Endodermal cell (in vitro differentiated cells): Measurements from ENCODE around the gene SLC66A2. TPM values are rescaled to one million over a fixed set of nuclear protein-coding genes. Genes with fewer than 3 reads are reported as not detected.

ENCODE experiments used
- DNase-seq: peaks from one replicate; pipeline ENCODE4 v3.0.0-alpha.2; 2017
- H3K27ac ChIP-seq: 2 replicates; pipeline ENCODE4 v1.5.1; 2013; ENCODE audit warnings: mild to moderate bottlenecking, low read depth, low read length, moderate library complexity
- H3K27me3 ChIP-seq: 2 replicates; pipeline ENCODE4 v1.6.1; 2013; ENCODE audit warnings: mild to moderate bottlenecking, low read length, moderate library complexity; ENCODE audit not compliant: insufficient read depth, control insufficient read depth, poor library complexity, severe bottlenecking
- H3K36me3 ChIP-seq: 2 replicates; pipeline ENCODE4 v1.7.0; 2013; ENCODE audit warnings: mild to moderate bottlenecking, low read length, moderate library complexity; ENCODE audit not compliant: control insufficient read depth, insufficient read depth
- H3K4me1 ChIP-seq: one replicate; pipeline ENCODE4 v1.7.0; 2013; ENCODE audit warnings: low read length; ENCODE audit not compliant: control insufficient read depth, insufficient read depth
- H3K4me3 ChIP-seq: 2 replicates; pipeline ENCODE4 v1.5.1; 2013; ENCODE audit warnings: mild to moderate bottlenecking, low read length, moderate library complexity
- H3K9ac ChIP-seq: 2 replicates; pipeline ENCODE4 v1.6.1; 2013; ENCODE audit warnings: mild to moderate bottlenecking, low read length, moderate library complexity; ENCODE audit not compliant: poor library complexity, severe bottlenecking; ENCODE audit errors: extremely low read depth
- H3K9me3 ChIP-seq: 2 replicates; pipeline ENCODE4 v1.6.1; 2013; ENCODE audit warnings: mild to moderate bottlenecking, low read length, moderate library complexity; ENCODE audit not compliant: control insufficient read depth
- H3K27ac Mint-ChIP-seq: 2 replicates; pipeline ENCODE4 v1.8.0; 2020; ENCODE audit warnings: mixed read lengths
- H3K27me3 Mint-ChIP-seq: 2 replicates; pipeline ENCODE4 v1.8.0; 2021; ENCODE audit warnings: mild to moderate bottlenecking, mixed read lengths; ENCODE audit not compliant: insufficient read depth
- H3K36me3 Mint-ChIP-seq: 2 replicates; pipeline ENCODE4 v1.8.0; 2020; ENCODE audit warnings: low read depth, mixed read lengths
- H3K4me1 Mint-ChIP-seq: 2 replicates; pipeline ENCODE4 v1.8.0; 2020; ENCODE audit warnings: mixed read lengths
- H3K4me3 Mint-ChIP-seq: 2 replicates; pipeline ENCODE4 v1.8.0; 2020; ENCODE audit warnings: mild to moderate bottlenecking, moderate library complexity, mixed read lengths
- H3K9me3 Mint-ChIP-seq: 2 replicates; pipeline ENCODE4 v1.8.0; 2020; ENCODE audit warnings: mild to moderate bottlenecking, mixed read lengths
- CTCF ChIP-seq: fragments of 200-600 bp; sonication (generic); conservative IDR thresholded peaks from 2 replicates; pipeline ENCODE4 v1.5.0; 2021; ENCODE audit warnings: antibody characterized with exemption, mild to moderate bottlenecking
- WGBS, 2 experiments: methylation state at CpG; one replicate each; pipeline versions ENCODE4 v1.1.5 to v1.1.7; 2013; ENCODE audit warnings: missing lambda C conversion rate in 2 of 2, mixed read lengths in 1 of 2; ENCODE audit not compliant: insufficient coverage in 1 of 2, insufficient read length in 1 of 2; 5-methylcytosine and 5-hydroxymethylcytosine counted together
- total RNA-seq, 2 donors: library from RNA; stranded (reverse); fragmentation: NEBNext Ultra II Directional in 1 of 2; extraction: Animal tissue kit (Norgen Biotek cat#: 25700) in 1 of 2; gene quantifications; 2 replicates in 1 of 2; 3 replicates in 1 of 2; pipeline ENCODE4 v1.2.1, GENCODE V29; 2021

SLC66A2 gene
- total RNA-seq, 2 donors from 2014 or later, result 30.3 to 32.4 TPM

GRCh38 chr18:79861687-79862086 lies 89.8 kb downstream of the SLC66A2 start:
- Histone ChIP-seq H3K27ac (no peak overlapping the region), H3K9ac (no peak overlapping the region), H3K36me3 (no peaks in the 10 kb centered on the region), H3K4me3 (no peak overlapping the region), H3K27me3 (peaks cover 6% of the 10 kb centered on the region), H3K4me1 (no peaks in the 10 kb centered on the region), H3K9me3 (no peaks in the 10 kb centered on the region)
- no peak for DNase-seq
- no peak for TF ChIP-seq CTCF
- 82 to 96% methylated on average over 2 of the region's 2 CpGs for WGBS, 2 experiments
- Mint-ChIP-seq H3K4me3 (no peak overlapping the region), H3K36me3 (no peaks in the 10 kb centered on the region), H3K9me3 (peaks cover 7% of the 10 kb centered on the region), H3K27ac (no peak overlapping the region), H3K27me3 (peaks cover 29% of the 10 kb centered on the region), H3K4me1 (no peaks in the 10 kb centered on the region)

GRCh38 chr18:79859314-79859713 lies 92.1 kb downstream of the SLC66A2 start:
- no peak for DNase-seq
- 85 to 90% methylated on average over 7 of the region's 7 CpGs for WGBS, 2 experiments
- Histone ChIP-seq H3K9me3 (no peaks in the 10 kb centered on the region), H3K4me1 (no peaks in the 10 kb centered on the region), H3K27me3 (peaks cover 13% of the 10 kb centered on the region), H3K36me3 (no peaks in the 10 kb centered on the region), H3K4me3 (no peak overlapping the region), H3K9ac (no peak overlapping the region), H3K27ac (no peak overlapping the region)
- no peaks in the 10 kb centered on the region for H3K36me3 Mint-ChIP-seq
- no peak overlapping the region for H3K4me3 Mint-ChIP-seq
- no peak overlapping the region for H3K27ac Mint-ChIP-seq
- H3K4me1 Mint-ChIP-seq, result no peaks in the 10 kb centered on the region
- no peak for TF ChIP-seq CTCF
- peaks cover 33% of the 10 kb centered on the region for H3K27me3 Mint-ChIP-seq
- peaks cover 7% of the 10 kb centered on the region for H3K9me3 Mint-ChIP-seq

- peaks cover 13% of the 10 kb centered on the region for H3K27me3 ChIP-seq
- peaks cover 22% of the 10 kb centered on the region for H3K27me3 Mint-ChIP-seq
- H3K9me3 Mint-ChIP-seq, result peaks cover 2% of the 10 kb centered on the region
- no peaks in the 10 kb centered on the region for H3K4me1 Mint-ChIP-seq
- H3K4me1 ChIP-seq, result no peaks in the 10 kb centered on the region
- TF ChIP-seq CTCF, result no peak
- no peak overlapping the region for H3K9ac ChIP-seq
- 57 to 64% methylated on average over 12 to 14 of the region's 14 CpGs for WGBS, 2 experiments
- H3K27ac Mint-ChIP-seq, result no peak overlapping the region
- no peak overlapping the region for H3K4me3 Mint-ChIP-seq
- no peaks in the 10 kb centered on the region for H3K36me3 ChIP-seq
- H3K27ac ChIP-seq, result peak overlapping the region; percentile 12
- peak; percentile 61 for DNase-seq
- no peak overlapping the region for H3K4me3 ChIP-seq
- no peaks in the 10 kb centered on the region for H3K9me3 ChIP-seq
- no peaks in the 10 kb centered on the region for H3K36me3 Mint-ChIP-seq
Observed at GRCh38 chr18:79857082-79857671, 94.3 kb downstream of the SLC66A2 start.
